Activated naive CD8-positive, alpha-beta T cell treated with anti-CD3 and anti-CD28 coated beads for 36 hours (primary cell): ENCODE measurements around the gene DLST. TPM values are rescaled to one million over a fixed set of nuclear protein-coding genes. Genes with fewer than 3 reads are reported as not detected.
A peak's percentile ranks its signal among the peaks of the same experiment; 100 is the strongest.

ENCODE experiments used
- DNase-seq: peaks from one replicate; pipeline ENCODE4 v3.0.0; 2021
- H3K27ac Mint-ChIP-seq: one replicate; pipeline ENCODE4 v1.8.0; 2022; ENCODE audit warnings: mild to moderate bottlenecking, moderate library complexity, mixed read lengths
- H3K27me3 Mint-ChIP-seq: one replicate; pipeline ENCODE4 v1.8.0; 2022; ENCODE audit warnings: mild to moderate bottlenecking, mixed read lengths
- H3K36me3 Mint-ChIP-seq: one replicate; pipeline ENCODE4 v1.8.0; 2021; ENCODE audit warnings: mild to moderate bottlenecking, mixed read lengths
- H3K4me1 Mint-ChIP-seq: one replicate; pipeline ENCODE4 v1.8.0; 2021; ENCODE audit warnings: mixed read lengths
- H3K4me3 Mint-ChIP-seq: one replicate; pipeline ENCODE4 v1.8.0; 2022; ENCODE audit warnings: mild to moderate bottlenecking, moderate library complexity, mixed read lengths
- H3K9me3 Mint-ChIP-seq: one replicate; pipeline ENCODE4 v1.8.0; 2022; ENCODE audit warnings: mixed read lengths
- total RNA-seq, 2 experiments: library from RNA; stranded (reverse); gene quantifications; one replicate each; pipeline ENCODE4 v1.2.3, GENCODE V29; 2021

DLST gene
- total RNA-seq, 2 experiments from 2014 or later = 134 to 136 TPM

GRCh38 chr14:74945852-74946658 is 64.3 kb downstream of the DLST start:
- Mint-ChIP-seq H3K4me3 (no peak overlapping the region), H3K4me1 (peaks cover 17% of the 10 kb centered on the region), H3K36me3 (no peaks in the 10 kb centered on the region), H3K27ac (no peak overlapping the region), H3K9me3 (no peaks in the 10 kb centered on the region), H3K27me3 (no peaks in the 10 kb centered on the region)
- DNase-seq = peak; percentile 78

GRCh38 chr14:74946659-74947281 is 65.1 kb downstream of the DLST start:
- H3K36me3 Mint-ChIP-seq = no peaks in the 10 kb centered on the region
- no peak overlapping the region for H3K4me3 Mint-ChIP-seq
- no peak overlapping the region for H3K27ac Mint-ChIP-seq
- H3K9me3 Mint-ChIP-seq = no peaks in the 10 kb centered on the region
- no peaks in the 10 kb centered on the region for H3K27me3 Mint-ChIP-seq
- H3K4me1 Mint-ChIP-seq = peaks cover 10% of the 10 kb centered on the region
- DNase-seq = no peak

GRCh38 chr14:74947353-74948227 is 65.9 kb downstream of the DLST start:
- DNase-seq = no peak
- no peaks in the 10 kb centered on the region for H3K27me3 Mint-ChIP-seq
- no peaks in the 10 kb centered on the region for H3K36me3 Mint-ChIP-seq
- H3K27ac Mint-ChIP-seq = no peak overlapping the region
- no peaks in the 10 kb centered on the region for H3K9me3 Mint-ChIP-seq
- no peak overlapping the region for H3K4me3 Mint-ChIP-seq
- peaks cover 5% of the 10 kb centered on the region for H3K4me1 Mint-ChIP-seq

GRCh38 chr14:74948228-74949175 is 66.8 kb downstream of the DLST start:
- H3K4me1 Mint-ChIP-seq = peaks cover 5% of the 10 kb centered on the region
- no peak overlapping the region for H3K27ac Mint-ChIP-seq
- no peaks in the 10 kb centered on the region for H3K36me3 Mint-ChIP-seq
- H3K27me3 Mint-ChIP-seq = peaks cover 4% of the 10 kb centered on the region
- no peak overlapping the region for H3K4me3 Mint-ChIP-seq
- no peak for DNase-seq
- H3K9me3 Mint-ChIP-seq = no peaks in the 10 kb centered on the region

GRCh38 chr14:74949191-74949601 is 67.5 kb downstream of the DLST start:
- H3K27me3 Mint-ChIP-seq = peaks cover 9% of the 10 kb centered on the region

GRCh38 chr14:74949859-74950573 is 68.3 kb downstream of the DLST start:
- H3K27ac Mint-ChIP-seq = no peak overlapping the region
- H3K4me3 Mint-ChIP-seq = no peak overlapping the region
- no peaks in the 10 kb centered on the region for H3K36me3 Mint-ChIP-seq
- H3K9me3 Mint-ChIP-seq = no peaks in the 10 kb centered on the region
- no peak for DNase-seq
- H3K27me3 Mint-ChIP-seq = peaks cover 9% of the 10 kb centered on the region
- peaks cover 5% of the 10 kb centered on the region for H3K4me1 Mint-ChIP-seq

More at GRCh38 chr14:74949191-74949601, 67.5 kb downstream of the DLST start:
- Mint-ChIP-seq H3K9me3 (no peaks in the 10 kb centered on the region), H3K27ac (no peak overlapping the region), H3K4me1 (peaks cover 5% of the 10 kb centered on the region), H3K4me3 (no peak overlapping the region), H3K36me3 (no peaks in the 10 kb centered on the region)
- no peak for DNase-seq

- H3K4me3 Mint-ChIP-seq = no peak overlapping the region
- H3K27me3 Mint-ChIP-seq = peaks cover 9% of the 10 kb centered on the region
- no peaks in the 10 kb centered on the region for H3K9me3 Mint-ChIP-seq
- H3K36me3 Mint-ChIP-seq = no peaks in the 10 kb centered on the region
- H3K4me1 Mint-ChIP-seq = peaks cover 5% of the 10 kb centered on the region
- no peak for DNase-seq
- no peak overlapping the region for H3K27ac Mint-ChIP-seq
These were observed 69.2 kb downstream of the DLST start for GRCh38 chr14:74950795-74951442.

GRCh38 chr14:74951443-74952179 is 69.9 kb downstream of the DLST start:
- Mint-ChIP-seq H3K4me3 (no peak overlapping the region), H3K27me3 (peaks cover 13% of the 10 kb centered on the region), H3K4me1 (peaks cover under 1% of the 10 kb centered on the region), H3K9me3 (no peaks in the 10 kb centered on the region), H3K27ac (no peak overlapping the region), H3K36me3 (no peaks in the 10 kb centered on the region)
- DNase-seq = no peak

- H3K27me3 Mint-ChIP-seq = peaks cover 14% of the 10 kb centered on the region
- no peaks in the 10 kb centered on the region for H3K36me3 Mint-ChIP-seq
- H3K9me3 Mint-ChIP-seq = no peaks in the 10 kb centered on the region
- no peaks in the 10 kb centered on the region for H3K4me1 Mint-ChIP-seq
- no peak for DNase-seq
- no peak overlapping the region for H3K27ac Mint-ChIP-seq
- no peak overlapping the region for H3K4me3 Mint-ChIP-seq
These were observed 70.5 kb downstream of the DLST start for GRCh38 chr14:74952180-74952665.

GRCh38 chr14:74952697-74953484 is 71.2 kb downstream of the DLST start:
- no peak for DNase-seq
- no peaks in the 10 kb centered on the region for H3K36me3 Mint-ChIP-seq

More at GRCh38 chr14:74952697-74953484, 71.2 kb downstream of the DLST start:
- Mint-ChIP-seq H3K9me3 (no peaks in the 10 kb centered on the region), H3K4me3 (no peak overlapping the region), H3K27me3 (peaks cover 14% of the 10 kb centered on the region), H3K4me1 (no peaks in the 10 kb centered on the region), H3K27ac (no peak overlapping the region)
